Spleen (tissue), 11 donors: ENCODE measurements around the gene NT5E. TPM values are rescaled to one million over a fixed set of nuclear protein-coding genes. Genes with fewer than 3 reads are reported as not detected.
"Not testable (repeated sequence)": the region's sequence is repeated elsewhere in the genome, so short reads cannot be mapped to it uniquely, and the experiment has no call there.

Experiments
- DNase-seq: peaks from one replicate; pipeline ENCODE4 v3.0.0-alpha.2; 2020
- H3K27ac ChIP-seq, 8 donors: fragments of 200-600 bp; sonication (generic) in 7 of 8; 1 replicate in 4 of 8; 2 replicates in 4 of 8; pipeline versions ENCODE4 v1.5.0 to v1.8.0; 2016 to 2021; ENCODE audit warnings: inconsistent platforms in 4 of 8, mild to moderate bottlenecking in 4 of 8, moderate library complexity in 1 of 8
- H3K27me3 ChIP-seq, 7 donors: fragments of 200-600 bp; sonication (generic) in 6 of 7; replicated peaks in 1 of 7; 1 replicate in 4 of 7; 2 replicates in 3 of 7; pipeline versions ENCODE4 v1.5.0 to v1.8.0; 2016 to 2021; ENCODE audit warnings: inconsistent platforms in 3 of 7, mild to moderate bottlenecking in 1 of 7
- H3K36me3 ChIP-seq, 6 donors: fragments of 200-600 bp; sonication (generic) in 5 of 6; 1 replicate in 4 of 6; 2 replicates in 2 of 6; pipeline versions ENCODE4 v1.5.0 to v1.8.0; 2016 to 2021; ENCODE audit warnings: inconsistent platforms in 2 of 6
- H3K4me1 ChIP-seq, 6 donors: fragments of 200-600 bp; sonication (generic) in 5 of 6; 1 replicate in 3 of 6; 2 replicates in 3 of 6; pipeline versions ENCODE4 v1.5.0 to v1.8.0; 2016 to 2021; ENCODE audit warnings: inconsistent platforms in 3 of 6
- H3K4me3 ChIP-seq, 8 donors: fragments of 200-600 bp; sonication (generic) in 7 of 8; 1 replicate in 4 of 8; 2 replicates in 4 of 8; pipeline versions ENCODE4 v1.5.0 to v1.8.0; 2016 to 2021; ENCODE audit warnings: inconsistent platforms in 4 of 8, mild to moderate bottlenecking in 4 of 8, moderate library complexity in 2 of 8
- H3K9me3 ChIP-seq, 8 donors: fragments of 200-600 bp; sonication (generic) in 7 of 8; 1 replicate in 4 of 8; 2 replicates in 4 of 8; pipeline versions ENCODE4 v1.5.0 to v1.8.0; 2016 to 2021; ENCODE audit warnings: inconsistent platforms in 4 of 8
- POLR2A ChIP-seq, 3 donors: fragments of 450-650 bp; IDR thresholded peaks; one replicate each; pipeline ENCODE4 v1.5.1; 2017; ENCODE audit warnings: antibody characterized with exemption in 3 of 3, mild to moderate bottlenecking in 1 of 3
- POLR2AphosphoS5 ChIP-seq, 3 donors: sonication (generic); formaldehyde crosslinking; IDR thresholded peaks; one replicate each; pipeline ENCODE4 v1.5.1; 2017; ENCODE audit warnings: antibody characterized with exemption in 3 of 3
- WGBS, 5 donors: extraction: QIAGEN DNeasy Blood & Tissue Kit in 3 of 5; methylation state at CpG; one replicate each; pipeline versions ENCODE4 v1.1.5 to v1.1.7; 2013 to 2018; 5-methylcytosine and 5-hydroxymethylcytosine counted together
- intact Hi-C: fragments of 100-400 bp; cut with DNase I; formaldehyde crosslinking; loops from one replicate; pipeline ENCODE4 v1.15.0; 2023; ENCODE audit warnings: low total_unique reads
- polyA plus RNA-seq, 3 donors: library from polyadenylated mRNA; stranded (reverse); fragments of 200-250 nt; gene quantifications; one replicate each; pipeline ENCODE4 v1.2.1, GENCODE V29; 2013
- total RNA-seq, 7 donors: library from RNA; depleted of rRNA in 3 of 7; stranded (reverse); fragments of >200 nt in 3 of 7; fragmentation: NEBNext Ultra II Directional in 4 of 7; extraction: Animal tissue kit (Norgen Biotek cat#: 25700) in 4 of 7; gene quantifications; one replicate each; pipeline versions ENCODE4 v1.1.0 to v1.2.1, GENCODE V29; 2016 to 2021
- TF ChIP-seq, protein P1 (sequence below), 11 experiments: fragments of 200-600 bp in 7 of 11; fragments of 450-650 bp in 4 of 11; sonication (generic) in 4 of 11; IDR thresholded peaks in 8 of 11; conservative IDR thresholded peaks in 3 of 11; 1 replicate in 7 of 11; 2 replicates in 4 of 11; pipeline versions ENCODE4 v1.4.0 to v1.8.0; 2016 to 2021; ENCODE audit warnings: antibody characterized with exemption in 11 of 11, inconsistent platforms in 4 of 11, mild to moderate bottlenecking in 1 of 11
- donor health status: healthy with polysubstance abuse.
- donor health status: DM: no; HTN: no; CAD: no; lungs with moderate emphysema.
- donor health status: DM: no; HTN: no; CAD: no.
- donor health status: Bipolar disorder and iron deficiency.
- donor health status: healthy.
- donor health status: DM: no; HTN: no; CAD: no.
- donor health status: DM: yes; HTN: yes; CAD: no.

Gene NT5E
- total and polyA plus RNA-seq, 10 donors, result 8.4 to 32.2 (median 19.1) TPM

DNA sequence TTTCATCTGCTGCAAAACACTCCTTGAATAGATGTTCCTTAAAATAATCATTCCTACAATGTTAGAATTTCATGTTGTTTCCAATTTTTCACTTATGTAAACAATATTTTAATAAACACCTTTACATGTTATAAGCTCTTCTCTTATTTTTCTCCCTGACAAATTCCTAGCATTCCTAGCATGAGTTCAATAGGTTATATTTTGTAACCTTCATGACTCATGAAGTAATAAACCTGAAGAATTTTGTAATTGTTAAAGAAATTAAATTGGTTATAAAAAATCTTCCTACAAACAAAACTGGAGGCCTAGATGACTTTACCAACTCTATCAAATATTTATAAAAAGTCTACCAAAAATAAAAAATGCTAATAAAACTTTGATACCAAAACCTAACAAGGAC, 66.3 kb downstream of the NT5E start:
- Histone ChIP-seq H3K4me3 (no peak overlapping the region), H3K27ac (no peak overlapping the region), H3K9me3 (no peaks in the 10 kb centered on the region), H3K27me3 (no peaks in the 10 kb centered on the region), H3K4me1 (no peaks in the 10 kb centered on the region), H3K36me3 (peaks cover 0 to 91% (median 45%) of the 10 kb centered on the region in 6 donors)
- no peak for TF ChIP-seq POLR2A (IDR thresholded peaks at IDR 0.05)
- TF ChIP-seq, protein P1, sequence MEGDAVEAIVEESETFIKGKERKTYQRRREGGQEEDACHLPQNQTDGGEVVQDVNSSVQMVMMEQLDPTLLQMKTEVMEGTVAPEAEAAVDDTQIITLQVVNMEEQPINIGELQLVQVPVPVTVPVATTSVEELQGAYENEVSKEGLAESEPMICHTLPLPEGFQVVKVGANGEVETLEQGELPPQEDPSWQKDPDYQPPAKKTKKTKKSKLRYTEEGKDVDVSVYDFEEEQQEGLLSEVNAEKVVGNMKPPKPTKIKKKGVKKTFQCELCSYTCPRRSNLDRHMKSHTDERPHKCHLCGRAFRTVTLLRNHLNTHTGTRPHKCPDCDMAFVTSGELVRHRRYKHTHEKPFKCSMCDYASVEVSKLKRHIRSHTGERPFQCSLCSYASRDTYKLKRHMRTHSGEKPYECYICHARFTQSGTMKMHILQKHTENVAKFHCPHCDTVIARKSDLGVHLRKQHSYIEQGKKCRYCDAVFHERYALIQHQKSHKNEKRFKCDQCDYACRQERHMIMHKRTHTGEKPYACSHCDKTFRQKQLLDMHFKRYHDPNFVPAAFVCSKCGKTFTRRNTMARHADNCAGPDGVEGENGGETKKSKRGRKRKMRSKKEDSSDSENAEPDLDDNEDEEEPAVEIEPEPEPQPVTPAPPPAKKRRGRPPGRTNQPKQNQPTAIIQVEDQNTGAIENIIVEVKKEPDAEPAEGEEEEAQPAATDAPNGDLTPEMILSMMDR (IDR thresholded peaks at IDR 0.05 in 8 of 11, conservative IDR thresholded peaks at IDR 0.05 in 3 of 11), result no peak
- TF ChIP-seq POLR2AphosphoS5 (IDR thresholded peaks at IDR 0.05), result no peak
- DNase-seq, result no peak
- intact Hi-C loops, result no loop called here

DNA sequence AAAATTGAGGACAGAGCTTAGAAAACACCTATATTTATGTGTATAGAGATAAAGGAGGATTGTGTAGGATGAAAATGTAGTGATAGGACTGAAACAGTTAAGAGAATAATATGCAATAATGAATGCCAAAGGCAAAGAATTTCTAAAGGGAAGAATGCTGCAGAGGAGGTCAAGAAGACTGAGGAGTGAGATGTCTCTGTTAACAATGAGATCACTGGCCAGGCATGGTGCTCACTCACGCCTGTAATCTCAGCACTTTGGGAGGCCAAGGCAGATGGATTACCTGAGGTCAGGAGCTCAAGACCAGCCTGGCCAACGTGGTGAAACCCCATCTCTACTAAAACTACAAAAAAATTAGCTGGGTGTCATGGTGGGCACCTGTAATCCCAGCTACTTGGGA, 74.4 kb downstream of the NT5E start:
- intact Hi-C loops, DNase-seq, H3K9me3 ChIP-seq, H3K4me1 ChIP-seq, H3K4me3 ChIP-seq, H3K27ac ChIP-seq, H3K27me3 ChIP-seq: not testable (repeated sequence)
- H3K36me3 ChIP-seq, result peaks cover 0 to 100% (median 63%) of the 10 kb centered on the region in 6 donors
- WGBS, 5 donors, result 75 to 90% (median 84%) methylated on average over 2 of the region's 2 CpGs

DNA sequence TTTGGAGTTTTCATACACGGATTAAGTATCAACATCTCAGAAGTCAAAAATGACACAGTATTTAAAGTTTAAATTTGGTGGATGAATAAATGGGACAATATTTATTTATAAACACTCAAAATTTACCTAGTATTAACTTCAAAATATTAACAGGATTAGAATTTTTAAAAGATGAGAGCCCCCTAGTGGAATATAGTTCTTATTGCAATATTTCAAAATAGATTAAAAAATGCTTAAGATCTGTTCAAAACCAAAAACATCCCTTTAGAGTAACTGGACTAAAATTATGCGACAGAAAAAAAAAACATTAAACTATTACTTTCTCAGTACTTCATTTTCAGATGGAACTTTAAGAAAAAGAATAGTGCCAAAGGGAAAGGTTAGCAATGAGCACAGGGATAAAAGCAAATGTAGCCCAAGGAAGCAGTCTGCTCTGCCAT, 87.2 kb downstream of the NT5E start:
- Histone ChIP-seq H3K36me3 (peaks cover 6 to 86% (median 29%) of the 10 kb centered on the region in 6 donors), H3K9me3 (no peaks in the 10 kb centered on the region), H3K4me3 (no peak overlapping the region), H3K4me1 (no peaks in the 10 kb centered on the region), H3K27me3 (no peaks in the 10 kb centered on the region), H3K27ac (no peak overlapping the region)
- 58 to 75% (median 65%) methylated on average over 2 of the region's 2 CpGs for WGBS, 5 donors
- no peak for TF ChIP-seq POLR2AphosphoS5 (IDR thresholded peaks at IDR 0.05)
- TF ChIP-seq, protein P1 (IDR thresholded peaks at IDR 0.05 in 8 of 11, conservative IDR thresholded peaks at IDR 0.05 in 3 of 11), result peak in 9 of 11 experiments; percentile 24 to 69 (median 58)
- no peak for TF ChIP-seq POLR2A (IDR thresholded peaks at IDR 0.05)
- no peak for DNase-seq
- intact Hi-C loops, result no loop called here

DNA sequence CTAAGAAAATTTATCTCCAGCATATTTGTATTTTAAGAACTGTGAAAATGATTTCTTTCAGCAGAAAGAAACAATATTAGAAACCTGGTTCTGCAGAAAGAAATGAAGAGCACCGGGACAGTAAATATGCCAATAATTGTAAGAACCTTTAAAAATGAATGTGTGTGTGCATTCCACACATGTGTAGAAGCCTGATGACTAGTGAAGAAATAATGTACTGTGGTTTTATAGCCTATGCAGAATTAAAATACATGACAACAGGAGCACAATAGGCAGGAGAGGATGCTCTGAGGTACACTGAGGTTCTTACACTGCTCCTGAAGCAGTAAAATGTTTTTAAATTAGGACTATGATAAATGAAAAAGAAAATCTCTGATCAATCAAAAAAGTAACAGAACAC, 94.9 kb downstream of the NT5E start:
- DNase-seq, result no peak
- Histone ChIP-seq H3K9me3 (peaks cover 0 to 5% (median 0%) of the 10 kb centered on the region in 8 donors), H3K4me1 (no peaks in the 10 kb centered on the region), H3K27me3 (no peaks in the 10 kb centered on the region), H3K27ac (no peak overlapping the region), H3K4me3 (no peak overlapping the region), H3K36me3 (peaks cover 0 to 94% (median 53%) of the 10 kb centered on the region in 6 donors)
- TF ChIP-seq POLR2AphosphoS5 (IDR thresholded peaks at IDR 0.05) (no peak), POLR2A (IDR thresholded peaks at IDR 0.05) (no peak)
- TF ChIP-seq, protein P1 (IDR thresholded peaks at IDR 0.05 in 8 of 11, conservative IDR thresholded peaks at IDR 0.05 in 3 of 11), result no peak
- WGBS, 5 donors, result 95 to 100% (median 97%) methylated on average over 1 of the region's 1 CpG
- intact Hi-C loops, result no loop called here

Other genes with a start within 250 kb of the NT5E start
- gene SNX14, start 143.8 kb downstream of the NT5E start, total RNA-seq, result 100 to 1,000 TPM in 3 of 7 donors, 10 to 100 TPM in 4; 63.8 to 170 (median 87.4) TPM
- gene SNX14, start 143.8 kb downstream of the NT5E start, polyA plus RNA-seq, result 10 to 100 TPM; 72.0 to 92.5 (median 90.4) TPM
- gene SYNCRIP, start 192.8 kb downstream of the NT5E start, total RNA-seq, result 10 to 100 TPM; 60.0 to 92.1 (median 75.7) TPM
- 10 to 100 TPM; 21.2 to 33.7 (median 29.0) TPM for gene SYNCRIP, start 192.8 kb downstream of the NT5E start, polyA plus RNA-seq